SU-DHL-6 (cell line): Measurements from ENCODE around the gene GPR82.

Experiments used
- EZH2phosphoT487 ChIP-seq: fragments of 200-600 bp; sonication (generic), shearing (Covaris generic); conservative IDR thresholded peaks from 2 replicates; pipeline ENCODE4 v1.6.1; 2018; ENCODE audit warnings: mild to moderate bottlenecking, antibody characterized with exemption, low read length, moderate library complexity, mixed read lengths
- TF ChIP-seq, protein P1 (sequence below): fragments of 200-600 bp; sonication (generic); IDR thresholded peaks from one replicate; pipeline ENCODE4 v1.5.1; 2017; ENCODE audit warnings: antibody characterized with exemption, mild to moderate bottlenecking, low read length, moderate library complexity; ENCODE audit not compliant: insufficient read depth, poor library complexity, severe bottlenecking

GRCh38 chrX:41716222-41716621 lies 7.8 kb upstream of the GPR82 start:
- TF ChIP-seq, protein P1, sequence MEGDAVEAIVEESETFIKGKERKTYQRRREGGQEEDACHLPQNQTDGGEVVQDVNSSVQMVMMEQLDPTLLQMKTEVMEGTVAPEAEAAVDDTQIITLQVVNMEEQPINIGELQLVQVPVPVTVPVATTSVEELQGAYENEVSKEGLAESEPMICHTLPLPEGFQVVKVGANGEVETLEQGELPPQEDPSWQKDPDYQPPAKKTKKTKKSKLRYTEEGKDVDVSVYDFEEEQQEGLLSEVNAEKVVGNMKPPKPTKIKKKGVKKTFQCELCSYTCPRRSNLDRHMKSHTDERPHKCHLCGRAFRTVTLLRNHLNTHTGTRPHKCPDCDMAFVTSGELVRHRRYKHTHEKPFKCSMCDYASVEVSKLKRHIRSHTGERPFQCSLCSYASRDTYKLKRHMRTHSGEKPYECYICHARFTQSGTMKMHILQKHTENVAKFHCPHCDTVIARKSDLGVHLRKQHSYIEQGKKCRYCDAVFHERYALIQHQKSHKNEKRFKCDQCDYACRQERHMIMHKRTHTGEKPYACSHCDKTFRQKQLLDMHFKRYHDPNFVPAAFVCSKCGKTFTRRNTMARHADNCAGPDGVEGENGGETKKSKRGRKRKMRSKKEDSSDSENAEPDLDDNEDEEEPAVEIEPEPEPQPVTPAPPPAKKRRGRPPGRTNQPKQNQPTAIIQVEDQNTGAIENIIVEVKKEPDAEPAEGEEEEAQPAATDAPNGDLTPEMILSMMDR: no peak
- TF ChIP-seq EZH2phosphoT487: no peak
